ENCODE data around the gene ASXL2. TPM values are rescaled to one million over a fixed set of nuclear protein-coding genes. Genes with fewer than 3 reads are reported as not detected.

The ASXL2 gene
- total and polyA plus RNA-seq, 2 of the 13 experiments (the other 11 are each of a cell fraction or from before 2014, with no cell fraction given) = 12.1 to 19.2 TPM

DNA sequence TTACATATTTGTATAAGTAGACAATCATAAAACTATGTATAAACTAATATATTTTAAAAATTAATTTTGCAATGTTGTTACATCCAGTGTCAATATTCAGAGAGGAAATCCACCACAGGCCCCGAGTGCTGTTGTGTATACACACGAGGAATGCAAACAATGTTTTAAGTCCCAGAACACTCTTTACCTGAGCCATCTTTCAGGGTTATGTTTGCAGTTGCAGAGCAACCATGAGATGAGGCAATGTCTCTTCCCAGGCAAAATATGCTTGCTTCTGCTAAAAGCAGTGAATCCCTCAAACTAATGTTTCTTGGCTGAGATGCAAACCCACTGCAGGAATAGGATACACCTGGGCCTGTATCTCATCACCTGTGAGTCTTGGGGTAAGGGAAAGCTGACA lies 91.3 kb downstream of the ASXL2 start (continued):
- TF ChIP-seq ZNF782 (CRISPR knock-in tag; IDR thresholded peaks at IDR 0.05; ENCODE audit: borderline replicate concordance) = no peak
- TF ChIP-seq ZNF510 (CRISPR knock-in tag; IDR thresholded peaks at IDR 0.05; ENCODE audit: low read depth) = no peak
- no peak for TF ChIP-seq ZBTB3 (CRISPR knock-in tag; IDR thresholded peaks at IDR 0.05; ENCODE audit: borderline replicate concordance, low read depth)
- TF ChIP-seq EP300 (IDR thresholded peaks at IDR 0.05; ENCODE audit: low read depth in 2 of 2, low read length in 2 of 2) = peak; percentile 25 to 86; a peak in 3 of 4 replicates
- 0 out of 2 replicates have a peak, but pooled peaks have one; percentile 53 for TF ChIP-seq EP300 (CRISPR knock-in tag; IDR thresholded peaks at IDR 0.05; ENCODE audit: borderline replicate concordance)
- TF ChIP-seq STAT5B (CRISPR knock-in tag; IDR thresholded peaks at IDR 0.05) = no peak
- TF ChIP-seq, protein P1, sequence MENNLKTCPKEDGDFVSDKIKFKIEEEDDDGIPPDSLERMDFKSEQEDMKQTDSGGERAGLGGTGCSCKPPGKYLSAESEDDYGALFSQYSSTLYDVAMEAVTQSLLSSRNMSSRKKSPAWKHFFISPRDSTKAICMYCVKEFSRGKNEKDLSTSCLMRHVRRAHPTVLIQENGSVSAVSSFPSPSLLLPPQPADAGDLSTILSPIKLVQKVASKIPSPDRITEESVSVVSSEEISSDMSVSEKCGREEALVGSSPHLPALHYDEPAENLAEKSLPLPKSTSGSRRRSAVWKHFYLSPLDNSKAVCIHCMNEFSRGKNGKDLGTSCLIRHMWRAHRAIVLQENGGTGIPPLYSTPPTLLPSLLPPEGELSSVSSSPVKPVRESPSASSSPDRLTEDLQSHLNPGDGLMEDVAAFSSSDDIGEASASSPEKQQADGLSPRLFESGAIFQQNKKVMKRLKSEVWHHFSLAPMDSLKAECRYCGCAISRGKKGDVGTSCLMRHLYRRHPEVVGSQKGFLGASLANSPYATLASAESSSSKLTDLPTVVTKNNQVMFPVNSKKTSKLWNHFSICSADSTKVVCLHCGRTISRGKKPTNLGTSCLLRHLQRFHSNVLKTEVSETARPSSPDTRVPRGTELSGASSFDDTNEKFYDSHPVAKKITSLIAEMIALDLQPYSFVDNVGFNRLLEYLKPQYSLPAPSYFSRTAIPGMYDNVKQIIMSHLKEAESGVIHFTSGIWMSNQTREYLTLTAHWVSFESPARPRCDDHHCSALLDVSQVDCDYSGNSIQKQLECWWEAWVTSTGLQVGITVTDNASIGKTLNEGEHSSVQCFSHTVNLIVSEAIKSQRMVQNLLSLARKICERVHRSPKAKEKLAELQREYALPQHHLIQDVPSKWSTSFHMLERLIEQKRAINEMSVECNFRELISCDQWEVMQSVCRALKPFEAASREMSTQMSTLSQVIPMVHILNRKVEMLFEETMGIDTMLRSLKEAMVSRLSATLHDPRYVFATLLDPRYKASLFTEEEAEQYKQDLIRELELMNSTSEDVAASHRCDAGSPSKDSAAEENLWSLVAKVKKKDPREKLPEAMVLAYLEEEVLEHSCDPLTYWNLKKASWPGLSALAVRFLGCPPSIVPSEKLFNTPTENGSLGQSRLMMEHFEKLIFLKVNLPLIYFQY (CRISPR knock-in tag; IDR thresholded peaks at IDR 0.05; ENCODE audit: borderline replicate concordance) = peak; percentile 29; the same call in 1 of the 2 replicates
- no peak for TF ChIP-seq KDM5B (CRISPR knock-in tag; IDR thresholded peaks at IDR 0.05; ENCODE audit: borderline replicate concordance)
- TF ChIP-seq EZH2 (conservative IDR thresholded peaks at IDR 0.05; ENCODE audit: low read depth, low read length) = no peak
- peak; percentile 80 for TF ChIP-seq ERF (CRISPR knock-in tag; IDR thresholded peaks at IDR 0.05)
- TF ChIP-seq, protein P2, sequence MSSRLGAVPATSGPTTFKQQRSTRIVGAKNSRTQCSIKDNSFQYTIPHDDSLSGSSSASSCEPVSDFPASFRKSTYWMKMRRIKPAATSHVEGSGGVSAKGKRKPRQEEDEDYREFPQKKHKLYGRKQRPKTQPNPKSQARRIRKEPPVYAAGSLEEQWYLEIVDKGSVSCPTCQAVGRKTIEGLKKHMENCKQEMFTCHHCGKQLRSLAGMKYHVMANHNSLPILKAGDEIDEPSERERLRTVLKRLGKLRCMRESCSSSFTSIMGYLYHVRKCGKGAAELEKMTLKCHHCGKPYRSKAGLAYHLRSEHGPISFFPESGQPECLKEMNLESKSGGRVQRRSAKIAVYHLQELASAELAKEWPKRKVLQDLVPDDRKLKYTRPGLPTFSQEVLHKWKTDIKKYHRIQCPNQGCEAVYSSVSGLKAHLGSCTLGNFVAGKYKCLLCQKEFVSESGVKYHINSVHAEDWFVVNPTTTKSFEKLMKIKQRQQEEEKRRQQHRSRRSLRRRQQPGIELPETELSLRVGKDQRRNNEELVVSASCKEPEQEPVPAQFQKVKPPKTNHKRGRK (CRISPR knock-in tag; IDR thresholded peaks at IDR 0.05) = no peak
- TF ChIP-seq, protein P3, sequence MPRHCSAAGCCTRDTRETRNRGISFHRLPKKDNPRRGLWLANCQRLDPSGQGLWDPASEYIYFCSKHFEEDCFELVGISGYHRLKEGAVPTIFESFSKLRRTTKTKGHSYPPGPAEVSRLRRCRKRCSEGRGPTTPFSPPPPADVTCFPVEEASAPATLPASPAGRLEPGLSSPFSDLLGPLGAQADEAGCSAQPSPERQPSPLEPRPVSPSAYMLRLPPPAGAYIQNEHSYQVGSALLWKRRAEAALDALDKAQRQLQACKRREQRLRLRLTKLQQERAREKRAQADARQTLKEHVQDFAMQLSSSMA (CRISPR knock-in tag; IDR thresholded peaks at IDR 0.05) = no peak
- no peak for TF ChIP-seq ZNF225 (CRISPR knock-in tag; IDR thresholded peaks at IDR 0.05)
- no peak for TF ChIP-seq ZNF484 (CRISPR knock-in tag; IDR thresholded peaks at IDR 0.05; ENCODE audit: borderline replicate concordance, low read depth)
- TF ChIP-seq TAF15 (IDR thresholded peaks at IDR 0.05; ENCODE audit: low read depth, low read length, poor library complexity, severe bottlenecking) = no peak
- no peak for TF ChIP-seq ZNF235 (CRISPR knock-in tag; IDR thresholded peaks at IDR 0.05; ENCODE audit: borderline replicate concordance)
- no peak for TF ChIP-seq IKZF4 (CRISPR knock-in tag; IDR thresholded peaks at IDR 0.05; ENCODE audit: borderline replicate concordance, low read depth, not compliant biosample characterization)
- TF ChIP-seq PHF20 (CRISPR knock-in tag; IDR thresholded peaks at IDR 0.05) = no peak
- TF ChIP-seq MYNN (CRISPR knock-in tag; IDR thresholded peaks at IDR 0.05; ENCODE audit: low read depth) = no peak
- no peak for TF ChIP-seq JUND (CRISPR knock-in tag; IDR thresholded peaks at IDR 0.05)
- TF ChIP-seq GTF2F1 (IDR thresholded peaks at IDR 0.05; ENCODE audit: low read length) = no peak
